ENCODE results near the gene PPP1R9A.
"Not testable (repeated sequence)": the region's sequence is repeated elsewhere in the genome, so short reads cannot be mapped to it uniquely, and the experiment has no call there.

PPP1R9A gene

DNA sequence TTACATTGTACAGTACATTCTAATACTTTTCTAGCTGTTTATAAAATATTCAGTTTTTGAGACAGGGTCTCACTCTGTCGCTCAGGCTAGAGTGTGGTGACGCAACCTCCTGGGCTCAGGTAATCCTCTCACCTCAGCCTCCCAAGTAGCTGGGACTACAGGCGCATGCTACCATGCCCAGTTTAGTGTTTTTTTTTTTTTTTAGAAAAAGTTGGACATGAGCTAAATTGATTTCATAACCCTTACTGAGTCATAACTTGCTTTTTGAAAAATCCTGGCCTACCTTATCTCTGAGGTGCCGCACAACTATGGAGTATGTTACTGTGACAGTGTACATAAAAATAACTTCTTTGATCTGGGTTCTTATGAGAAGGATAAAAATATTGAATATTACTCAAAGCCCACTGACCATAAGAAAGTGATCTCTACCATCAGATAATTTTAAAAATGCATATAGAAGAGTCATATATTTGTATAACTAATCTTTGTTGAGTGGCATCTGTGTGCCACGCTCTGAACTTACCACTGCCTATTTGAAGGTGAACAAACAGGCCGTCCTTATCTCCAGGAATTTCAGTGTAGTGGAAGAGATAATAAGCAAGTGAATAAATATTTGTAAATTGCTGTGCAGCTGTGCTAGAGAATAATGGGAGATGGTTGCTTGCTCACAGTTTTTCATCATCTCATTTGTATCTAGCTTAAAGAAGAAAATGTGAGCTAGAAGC lies 73.2 kb downstream of the PPP1R9A start:
- no peaks in the 10 kb centered on the region for H3K27me3 ChIP-seq (ENCODE audit: insufficient read depth, low read length)
- H3K4me1 ChIP-seq (ENCODE audit: insufficient read depth, low read length): no peaks in the 10 kb centered on the region
- H3K9me3 ChIP-seq (ENCODE audit: insufficient read depth, low read depth, low read length): no peaks in the 10 kb centered on the region
- no peak overlapping the region for H3K9ac ChIP-seq (ENCODE audit: low read depth, low read length)
- H3K36me3 ChIP-seq (ENCODE audit: insufficient read depth, low read length): no peaks in the 10 kb centered on the region
- 95% methylated on average over 6 of the region's 6 CpGs for WGBS
- H3K4me3 ChIP-seq (ENCODE audit: low read length): no peak overlapping the region
- H3K27ac ChIP-seq (ENCODE audit: low read depth, low read length): no peak overlapping the region

DNA sequence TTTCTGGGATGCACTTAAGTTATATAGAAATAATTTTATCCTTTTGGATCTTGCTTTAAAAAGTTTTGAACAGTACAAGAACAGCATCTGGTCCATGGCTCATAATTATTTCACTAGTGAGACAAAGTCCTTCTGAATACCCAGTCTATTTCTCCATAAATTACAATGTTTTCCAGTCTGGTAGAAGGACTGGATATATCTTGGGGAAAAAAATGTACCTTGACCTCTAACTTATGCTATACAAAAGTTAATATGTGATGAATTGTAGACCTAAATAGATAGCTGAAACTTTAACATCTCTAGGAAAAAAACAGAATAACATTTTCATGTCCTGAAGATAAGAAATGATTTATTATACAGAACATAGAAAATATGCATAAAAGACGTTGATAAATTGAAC lies 88.5 kb downstream of the PPP1R9A start:
- Histone ChIP-seq H3K9ac (ENCODE audit: low read depth, low read length) (no peak overlapping the region), H3K4me3 (ENCODE audit: low read length) (no peak overlapping the region), H3K27ac (ENCODE audit: low read depth, low read length) (no peak overlapping the region), H3K4me1 (ENCODE audit: insufficient read depth, low read length) (no peaks in the 10 kb centered on the region), H3K36me3 (ENCODE audit: insufficient read depth, low read length) (no peaks in the 10 kb centered on the region), H3K9me3 (ENCODE audit: insufficient read depth, low read depth, low read length) (no peaks in the 10 kb centered on the region), H3K27me3 (ENCODE audit: insufficient read depth, low read length) (no peaks in the 10 kb centered on the region)
- WGBS: no CpG with 5 or more reads among the region's 1 CpG

DNA sequence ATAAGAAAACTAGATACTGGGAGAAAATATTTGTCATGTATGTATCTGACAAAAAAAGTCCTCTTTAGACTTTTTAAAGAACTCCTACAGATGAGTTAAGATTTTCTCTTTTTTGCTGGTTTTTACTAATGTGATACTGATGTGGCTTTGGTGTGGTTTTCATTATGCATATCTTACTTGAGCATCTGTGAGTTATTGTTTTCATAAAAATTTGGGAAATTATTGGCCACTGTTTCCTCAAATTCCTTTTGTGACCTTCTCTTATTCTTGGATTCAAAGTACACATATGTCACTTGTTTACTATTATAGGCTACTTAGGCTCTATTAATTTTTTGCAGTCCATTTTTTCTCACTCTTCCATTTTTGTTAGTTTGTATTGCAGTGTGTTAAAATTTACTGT lies 89.0 kb downstream of the PPP1R9A start:
- Histone ChIP-seq H3K27ac (ENCODE audit: low read depth, low read length) (no peak overlapping the region), H3K27me3 (ENCODE audit: insufficient read depth, low read length) (no peaks in the 10 kb centered on the region), H3K9me3 (ENCODE audit: insufficient read depth, low read depth, low read length) (no peaks in the 10 kb centered on the region), H3K36me3 (ENCODE audit: insufficient read depth, low read length) (no peaks in the 10 kb centered on the region), H3K9ac (ENCODE audit: low read depth, low read length) (no peak overlapping the region), H3K4me3 (ENCODE audit: low read length) (no peak overlapping the region), H3K4me1 (ENCODE audit: insufficient read depth, low read length) (no peaks in the 10 kb centered on the region)

DNA sequence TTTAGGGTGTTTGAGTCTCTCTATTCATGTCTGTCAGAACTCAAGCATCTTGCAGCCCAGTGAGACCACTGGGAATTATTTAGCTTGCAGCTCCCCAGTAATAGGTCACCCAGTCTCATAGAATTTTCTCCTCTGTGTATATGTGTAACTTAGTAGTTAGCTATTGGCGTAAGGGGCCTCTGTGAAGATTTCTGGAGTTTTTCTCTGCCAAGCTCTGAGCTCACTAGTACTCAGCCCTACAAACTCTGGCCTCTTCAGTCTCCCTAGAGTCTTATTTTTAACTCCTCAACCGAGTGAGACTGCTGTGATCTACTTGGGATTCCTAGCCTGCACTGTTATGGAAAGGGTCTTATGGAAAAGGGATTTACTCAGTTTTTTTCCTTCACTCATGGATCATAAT lies 90.2 kb downstream of the PPP1R9A start:
- Histone ChIP-seq H3K9ac (ENCODE audit: low read depth, low read length) (no peak overlapping the region), H3K27me3 (ENCODE audit: insufficient read depth, low read length) (no peaks in the 10 kb centered on the region), H3K9me3 (ENCODE audit: insufficient read depth, low read depth, low read length) (no peaks in the 10 kb centered on the region), H3K36me3 (ENCODE audit: insufficient read depth, low read length) (no peaks in the 10 kb centered on the region), H3K27ac (ENCODE audit: low read depth, low read length) (no peak overlapping the region), H3K4me1 (ENCODE audit: insufficient read depth, low read length) (no peaks in the 10 kb centered on the region), H3K4me3 (ENCODE audit: low read length) (no peak overlapping the region)
- WGBS: 73% methylated on average over 2 of the region's 2 CpGs

DNA sequence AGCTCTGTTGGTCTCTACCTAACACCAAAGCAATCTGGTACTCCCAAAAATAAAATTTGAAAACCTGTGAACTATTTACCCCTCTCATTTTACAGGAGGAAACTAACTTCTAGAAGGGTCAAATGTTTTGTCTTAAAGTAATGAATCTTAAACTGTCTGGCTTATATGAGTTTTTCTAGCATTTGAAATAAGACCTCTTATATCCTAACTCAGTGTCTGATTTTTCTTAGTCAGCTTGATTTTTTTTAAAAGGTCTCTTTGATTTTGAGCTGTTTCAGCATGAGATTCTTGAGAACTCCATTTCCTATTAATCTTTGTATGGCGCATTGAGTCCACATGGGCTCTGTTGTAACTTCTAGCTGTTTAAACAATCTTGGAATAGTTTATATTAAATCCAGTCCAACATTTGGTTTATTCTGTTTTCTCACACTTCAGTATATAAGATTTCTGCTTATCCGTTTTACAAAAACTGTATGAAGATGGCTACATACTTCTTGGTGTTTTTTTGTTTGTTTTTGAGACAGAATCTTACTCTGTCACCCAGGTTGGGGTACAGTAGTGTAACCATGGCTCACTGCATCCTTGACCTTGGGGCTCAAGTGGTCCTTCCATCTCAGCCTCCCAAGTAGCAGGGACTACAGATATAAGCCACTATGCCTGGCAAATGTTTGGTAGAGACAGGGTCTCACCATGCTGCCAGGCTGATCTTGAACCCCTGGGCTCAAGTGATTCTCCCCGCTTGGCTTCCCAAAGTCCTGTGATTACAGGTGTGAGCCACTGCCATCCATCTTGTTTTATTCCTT lies 91.1 kb downstream of the PPP1R9A start:
- WGBS: over 99% methylated on average over 3 of the region's 3 CpGs
- Histone ChIP-seq H3K36me3 (ENCODE audit: insufficient read depth, low read length) (no peaks in the 10 kb centered on the region), H3K9ac (ENCODE audit: low read depth, low read length) (no peak overlapping the region), H3K9me3 (ENCODE audit: insufficient read depth, low read depth, low read length) (no peaks in the 10 kb centered on the region), H3K4me1 (ENCODE audit: insufficient read depth, low read length) (no peaks in the 10 kb centered on the region), H3K27me3 (ENCODE audit: insufficient read depth, low read length) (no peaks in the 10 kb centered on the region), H3K27ac (ENCODE audit: low read depth, low read length) (no peak overlapping the region), H3K4me3 (ENCODE audit: low read length) (no peak overlapping the region)

DNA sequence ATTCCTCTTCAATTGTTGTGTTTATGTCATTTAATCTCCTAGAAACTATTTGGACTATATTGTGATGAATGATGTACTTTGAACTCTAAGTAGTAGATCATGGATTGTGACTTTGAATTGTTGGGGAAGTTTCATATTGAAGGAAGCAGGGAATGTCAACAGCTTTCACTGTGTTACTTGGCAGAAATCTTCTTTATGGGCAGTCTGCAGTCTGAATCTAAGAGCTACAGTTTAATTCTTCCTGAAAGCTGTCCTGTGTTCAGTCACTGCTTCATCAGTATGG lies 91.6 kb downstream of the PPP1R9A start:
- H3K27ac ChIP-seq (ENCODE audit: low read depth, low read length): no peak overlapping the region
- H3K27me3 ChIP-seq (ENCODE audit: insufficient read depth, low read length): no peaks in the 10 kb centered on the region
- no peaks in the 10 kb centered on the region for H3K36me3 ChIP-seq (ENCODE audit: insufficient read depth, low read length)
- no peaks in the 10 kb centered on the region for H3K4me1 ChIP-seq (ENCODE audit: insufficient read depth, low read length)
- no peak overlapping the region for H3K9ac ChIP-seq (ENCODE audit: low read depth, low read length)
- H3K4me3 ChIP-seq (ENCODE audit: low read length): no peak overlapping the region
- no peaks in the 10 kb centered on the region for H3K9me3 ChIP-seq (ENCODE audit: insufficient read depth, low read depth, low read length)

DNA sequence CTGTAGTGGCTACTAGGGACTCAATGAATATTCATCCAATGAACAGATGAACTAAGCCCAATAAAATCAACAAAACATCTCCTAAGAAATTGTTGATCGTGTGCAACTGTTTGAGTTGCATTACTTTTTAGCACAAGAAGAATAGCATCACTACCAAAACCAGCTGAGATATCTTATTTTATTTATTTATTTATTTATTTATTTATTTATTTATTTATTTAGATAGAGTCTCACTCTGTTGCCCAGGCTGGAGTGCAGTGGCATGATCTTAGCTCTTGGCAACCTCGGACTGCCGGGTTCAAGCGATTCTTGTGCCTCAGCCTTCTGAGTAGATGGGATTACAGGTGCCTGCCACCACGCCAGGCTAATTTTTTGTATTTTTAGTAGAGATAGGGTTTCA lies 92.2 kb downstream of the PPP1R9A start:
- WGBS: 94% methylated on average over 5 of the region's 5 CpGs
- H3K4me3 ChIP-seq (ENCODE audit: low read length); H3K9me3 ChIP-seq (ENCODE audit: insufficient read depth, low read depth, low read length); H3K9ac ChIP-seq (ENCODE audit: low read depth, low read length); H3K27me3 ChIP-seq (ENCODE audit: insufficient read depth, low read length); H3K27ac ChIP-seq (ENCODE audit: low read depth, low read length); H3K4me1 ChIP-seq (ENCODE audit: insufficient read depth, low read length); H3K36me3 ChIP-seq (ENCODE audit: insufficient read depth, low read length): not testable (repeated sequence)

DNA sequence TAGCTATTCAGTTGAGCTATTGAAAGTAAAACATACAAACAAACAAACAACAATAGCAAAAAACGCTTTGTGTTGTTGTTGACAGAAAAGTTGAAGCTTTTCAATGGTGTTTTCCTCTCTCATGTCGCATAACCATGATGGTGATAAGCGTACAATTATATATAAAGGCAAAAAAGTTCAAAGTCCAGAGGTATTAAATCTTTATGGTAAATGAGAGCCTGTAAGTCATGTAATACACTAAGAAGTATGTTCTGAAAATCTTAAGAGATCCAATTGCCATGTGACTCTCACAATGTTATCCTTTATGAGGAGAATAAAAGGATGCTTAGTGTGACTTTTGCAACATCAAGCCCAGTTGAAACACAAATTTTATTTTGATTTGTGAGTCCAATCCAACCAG lies 93.9 kb downstream of the PPP1R9A start:
- no peaks in the 10 kb centered on the region for H3K36me3 ChIP-seq (ENCODE audit: insufficient read depth, low read length)
- H3K4me3 ChIP-seq (ENCODE audit: low read length): no peak overlapping the region
- 100% methylated on average over 3 of the region's 3 CpGs for WGBS
- no peaks in the 10 kb centered on the region for H3K4me1 ChIP-seq (ENCODE audit: insufficient read depth, low read length)
- no peaks in the 10 kb centered on the region for H3K27me3 ChIP-seq (ENCODE audit: insufficient read depth, low read length)
- no peaks in the 10 kb centered on the region for H3K9me3 ChIP-seq (ENCODE audit: insufficient read depth, low read depth, low read length)
- H3K9ac ChIP-seq (ENCODE audit: low read depth, low read length): no peak overlapping the region
- H3K27ac ChIP-seq (ENCODE audit: low read depth, low read length): no peak overlapping the region

DNA sequence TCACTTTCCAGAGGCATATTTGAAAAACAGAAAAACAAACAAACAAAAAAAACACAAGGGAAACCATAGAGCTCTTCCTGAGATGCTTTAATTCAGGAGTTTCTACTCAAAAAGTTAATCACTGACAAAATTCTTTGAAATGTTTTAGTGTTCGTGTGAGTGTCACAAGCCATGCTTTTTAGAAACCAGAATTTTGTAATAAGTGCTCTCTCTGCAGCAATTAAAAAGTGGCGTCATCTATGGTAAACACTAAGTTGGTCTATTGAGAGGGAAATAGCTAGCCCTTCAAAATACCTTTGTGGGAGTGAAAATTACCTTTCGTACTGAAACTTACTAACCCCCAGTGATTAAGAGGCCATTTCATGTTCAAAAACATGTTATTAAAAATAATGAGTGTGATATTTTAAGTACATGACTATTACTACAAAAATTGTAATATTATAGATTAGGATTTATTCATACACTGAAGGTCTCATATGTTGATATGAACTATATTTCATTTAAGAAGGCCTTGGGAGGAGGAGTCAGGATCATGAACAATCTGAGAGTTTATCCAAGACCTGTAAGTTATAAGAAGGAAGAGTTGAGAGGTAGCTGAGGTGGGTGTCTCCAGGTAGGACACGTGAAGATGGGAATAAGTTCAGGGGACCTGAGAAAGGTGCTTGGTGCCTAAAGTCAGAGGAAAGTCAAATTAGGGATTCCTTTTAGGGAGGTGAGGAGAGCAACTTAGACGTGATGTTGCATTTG lies 94.6 kb downstream of the PPP1R9A start:
- no peak overlapping the region for H3K4me3 ChIP-seq (ENCODE audit: low read length)
- no peaks in the 10 kb centered on the region for H3K27me3 ChIP-seq (ENCODE audit: insufficient read depth, low read length)
- no peak overlapping the region for H3K27ac ChIP-seq (ENCODE audit: low read depth, low read length)
- no peaks in the 10 kb centered on the region for H3K9me3 ChIP-seq (ENCODE audit: insufficient read depth, low read depth, low read length)
- H3K9ac ChIP-seq (ENCODE audit: low read depth, low read length): no peak overlapping the region
- no peaks in the 10 kb centered on the region for H3K36me3 ChIP-seq (ENCODE audit: insufficient read depth, low read length)
- no peaks in the 10 kb centered on the region for H3K4me1 ChIP-seq (ENCODE audit: insufficient read depth, low read length)
- WGBS: 95% methylated on average over 4 of the region's 5 CpGs

DNA sequence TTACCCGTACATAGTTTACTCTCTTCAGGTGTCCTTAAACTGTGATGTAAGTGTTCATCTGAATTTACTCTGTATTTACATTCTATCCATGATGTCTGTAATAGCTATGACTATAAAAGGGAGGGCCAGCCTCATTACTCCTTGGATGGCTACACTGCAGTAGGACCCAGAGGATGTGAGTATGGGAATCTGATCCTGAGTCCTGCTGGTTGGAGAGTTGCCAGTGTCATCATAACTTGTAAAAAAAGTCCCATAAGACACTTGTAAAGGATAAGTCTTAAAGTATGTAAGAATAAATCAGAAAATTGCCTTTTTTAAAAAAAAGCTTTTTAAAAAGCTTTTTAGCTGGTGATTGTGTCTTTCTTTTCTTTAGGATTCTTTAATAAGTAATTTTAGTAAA lies 95.4 kb downstream of the PPP1R9A start:
- Histone ChIP-seq H3K9me3 (ENCODE audit: insufficient read depth, low read depth, low read length) (no peaks in the 10 kb centered on the region), H3K36me3 (ENCODE audit: insufficient read depth, low read length) (no peaks in the 10 kb centered on the region), H3K27ac (ENCODE audit: low read depth, low read length) (no peak overlapping the region), H3K9ac (ENCODE audit: low read depth, low read length) (no peak overlapping the region), H3K4me3 (ENCODE audit: low read length) (no peak overlapping the region), H3K27me3 (ENCODE audit: insufficient read depth, low read length) (no peaks in the 10 kb centered on the region), H3K4me1 (ENCODE audit: insufficient read depth, low read length) (no peaks in the 10 kb centered on the region)
- 100% methylated on average over 1 of the region's 1 CpG for WGBS

DNA sequence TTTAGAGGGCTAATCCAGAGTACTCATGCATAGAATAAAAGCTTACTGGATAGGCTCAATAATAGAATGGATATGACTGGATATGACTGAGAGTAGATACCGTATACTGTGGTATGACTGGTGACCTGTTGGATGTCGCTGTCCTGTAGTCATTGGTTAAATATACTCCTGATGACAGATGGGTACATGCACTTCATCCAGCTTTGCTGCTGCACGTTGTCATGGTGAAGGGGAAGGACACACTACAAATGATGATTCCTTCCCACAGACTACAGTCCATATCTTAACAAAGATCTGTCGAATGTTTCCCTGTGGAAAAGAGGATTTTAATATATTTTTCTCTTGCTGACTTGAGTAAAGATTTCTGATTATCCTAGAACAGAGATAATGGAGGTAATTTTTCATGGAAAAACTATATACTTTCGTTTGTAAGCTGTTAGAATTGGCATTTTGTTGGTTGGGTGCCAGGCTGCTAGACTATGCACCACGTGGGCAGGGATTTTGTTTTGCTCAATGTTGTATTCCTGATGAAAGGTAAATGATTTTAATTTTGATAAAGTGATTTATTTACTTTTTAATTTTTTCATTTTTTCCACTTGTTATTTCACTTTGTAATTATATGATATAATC lies 97.3 kb downstream of the PPP1R9A start:
- H3K27me3 ChIP-seq (ENCODE audit: insufficient read depth, low read length): no peaks in the 10 kb centered on the region
- H3K27ac ChIP-seq (ENCODE audit: low read depth, low read length): no peak overlapping the region
- no peak overlapping the region for H3K9ac ChIP-seq (ENCODE audit: low read depth, low read length)
- H3K4me1 ChIP-seq (ENCODE audit: insufficient read depth, low read length): no peaks in the 10 kb centered on the region
- H3K36me3 ChIP-seq (ENCODE audit: insufficient read depth, low read length): no peaks in the 10 kb centered on the region
- no peak overlapping the region for H3K4me3 ChIP-seq (ENCODE audit: low read length)
- 89% methylated on average over 5 of the region's 6 CpGs for WGBS
- no peaks in the 10 kb centered on the region for H3K9me3 ChIP-seq (ENCODE audit: insufficient read depth, low read depth, low read length)

Data from HUES64 (cell line).